SK-N-MC (cell line): ENCODE results near the gene ATG4B.

Source experiments
- DNase-seq: peaks from one replicate; pipeline ENCODE4 v3.0.0-alpha.2; 2011; ENCODE audit warnings: low read depth, low spot score
- H3K27ac ChIP-seq: fragments of 200-600 bp; sonication (generic); 2 replicates; pipeline ENCODE4 v1.5.1; 2016; ENCODE audit warnings: mixed run types
- H3K36me3 ChIP-seq: fragments of 200-600 bp; sonication (generic); 2 replicates; pipeline ENCODE4 v1.6.1; 2017; ENCODE audit warnings: antibody characterized with exemption, low read length, mixed read lengths; ENCODE audit not compliant: insufficient read depth
- H3K4me3 ChIP-seq: fragments of 200-600 bp; sonication (generic); 2 replicates; pipeline ENCODE4 v1.5.1; 2016
- H3K9ac ChIP-seq: fragments of 200-600 bp; sonication (generic); 2 replicates; pipeline ENCODE4 v1.8.0; 2017; ENCODE audit warnings: mixed run types, mixed read lengths; ENCODE audit not compliant: insufficient read length
- H3K9me3 ChIP-seq: fragments of 200-600 bp; sonication (generic); 2 replicates; pipeline ENCODE4 v1.6.1; 2017; ENCODE audit warnings: low read depth, mild to moderate bottlenecking, antibody characterized with exemption, low read length, moderate library complexity, mixed read lengths
- EZH2 ChIP-seq: fragments of 200-600 bp; sonication (generic); IDR thresholded peaks from one replicate; pipeline ENCODE4 v1.6.1; 2017; ENCODE audit warnings: antibody characterized with exemption
- FOXP2 ChIP-seq: optimal IDR thresholded peaks from 2 replicates; pipeline ENCODE3; 2011; ENCODE audit warnings: mild to moderate bottlenecking, moderate library complexity; ENCODE audit not compliant: insufficient read depth; ENCODE audit errors: extremely low read length, control extremely low read depth
- POLR2AphosphoS5 ChIP-seq: IDR thresholded peaks from 2 replicates; pipeline ENCODE4 v1.6.1; 2012; ENCODE audit warnings: mild to moderate bottlenecking, low read depth, low read length, borderline replicate concordance

Gene ATG4B

DNA sequence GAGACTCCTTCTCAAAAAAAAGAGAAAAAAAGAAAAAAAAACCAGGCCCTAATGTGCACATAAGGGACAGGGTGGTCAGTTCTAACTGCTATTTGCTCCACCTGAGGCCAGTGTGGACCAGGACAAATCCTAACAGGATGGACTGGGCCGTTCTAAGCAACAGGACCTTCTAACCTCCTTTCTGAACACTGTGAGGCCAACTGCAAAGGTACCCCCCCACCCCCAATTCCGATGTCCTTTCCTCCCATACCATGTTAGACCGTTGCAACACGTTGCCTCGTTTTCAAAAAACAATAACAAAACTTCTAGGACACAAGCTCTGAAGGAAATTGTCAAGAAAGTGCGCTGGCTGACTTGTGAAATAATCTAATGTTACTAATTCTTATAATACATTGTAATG, 1.7 kb upstream of the ATG4B start:
- TF ChIP-seq FOXP2 (no peak), EZH2 (no peak), POLR2AphosphoS5 (no peak)
- H3K9me3 ChIP-seq: no peaks in the 10 kb centered on the region
- H3K9ac ChIP-seq: peak overlapping the region; percentile 86
- H3K4me3 ChIP-seq: peak overlapping the region; percentile 94
- peaks cover 50% of the 10 kb centered on the region for H3K36me3 ChIP-seq
- peak overlapping the region; percentile 10; the same call in 1 of the 2 replicates for H3K27ac ChIP-seq
- DNase-seq: no peak

DNA sequence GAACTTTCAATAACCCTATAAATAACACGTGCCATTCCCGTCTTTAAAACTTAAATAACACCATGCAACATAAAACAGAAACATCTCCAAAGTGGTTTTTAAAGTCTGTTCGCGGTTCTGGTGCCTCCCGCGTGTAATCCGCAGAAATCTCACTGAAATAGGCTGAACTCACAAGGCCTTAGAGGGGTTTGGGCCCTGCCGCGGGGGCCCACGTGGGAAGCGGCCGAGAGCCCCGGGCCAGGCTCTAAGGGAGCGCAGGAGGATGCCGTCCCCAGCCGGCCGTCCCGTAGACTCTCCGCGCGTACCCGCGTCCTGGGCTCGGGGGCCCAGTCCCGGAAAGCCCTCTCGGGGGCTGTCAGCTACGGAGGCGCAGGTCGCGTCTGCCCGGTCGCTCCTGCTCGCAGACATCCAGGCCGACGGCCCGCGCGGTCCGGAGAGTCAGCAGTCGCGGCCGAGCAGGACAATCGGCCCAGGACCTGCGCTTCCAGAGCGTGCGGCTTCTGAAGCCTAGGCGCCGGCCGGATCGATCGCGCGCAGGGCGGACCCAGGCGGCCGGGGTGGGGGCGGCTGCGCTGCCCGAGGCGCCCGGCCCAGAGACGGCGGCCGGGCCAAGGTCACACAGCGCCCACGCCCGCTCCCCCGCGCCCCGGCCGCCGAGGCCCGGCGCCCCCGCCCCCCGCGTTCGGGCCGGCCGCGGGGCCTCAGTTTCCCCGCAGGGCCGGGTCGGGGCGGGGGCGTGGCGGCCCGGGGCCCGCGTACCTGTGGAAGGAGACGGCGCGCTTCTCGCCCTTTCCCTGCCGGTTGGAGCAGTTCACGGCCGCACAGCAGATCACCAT, 1.1 kb upstream of the ATG4B start:
- peaks cover 44% of the 10 kb centered on the region for H3K36me3 ChIP-seq

DNA sequence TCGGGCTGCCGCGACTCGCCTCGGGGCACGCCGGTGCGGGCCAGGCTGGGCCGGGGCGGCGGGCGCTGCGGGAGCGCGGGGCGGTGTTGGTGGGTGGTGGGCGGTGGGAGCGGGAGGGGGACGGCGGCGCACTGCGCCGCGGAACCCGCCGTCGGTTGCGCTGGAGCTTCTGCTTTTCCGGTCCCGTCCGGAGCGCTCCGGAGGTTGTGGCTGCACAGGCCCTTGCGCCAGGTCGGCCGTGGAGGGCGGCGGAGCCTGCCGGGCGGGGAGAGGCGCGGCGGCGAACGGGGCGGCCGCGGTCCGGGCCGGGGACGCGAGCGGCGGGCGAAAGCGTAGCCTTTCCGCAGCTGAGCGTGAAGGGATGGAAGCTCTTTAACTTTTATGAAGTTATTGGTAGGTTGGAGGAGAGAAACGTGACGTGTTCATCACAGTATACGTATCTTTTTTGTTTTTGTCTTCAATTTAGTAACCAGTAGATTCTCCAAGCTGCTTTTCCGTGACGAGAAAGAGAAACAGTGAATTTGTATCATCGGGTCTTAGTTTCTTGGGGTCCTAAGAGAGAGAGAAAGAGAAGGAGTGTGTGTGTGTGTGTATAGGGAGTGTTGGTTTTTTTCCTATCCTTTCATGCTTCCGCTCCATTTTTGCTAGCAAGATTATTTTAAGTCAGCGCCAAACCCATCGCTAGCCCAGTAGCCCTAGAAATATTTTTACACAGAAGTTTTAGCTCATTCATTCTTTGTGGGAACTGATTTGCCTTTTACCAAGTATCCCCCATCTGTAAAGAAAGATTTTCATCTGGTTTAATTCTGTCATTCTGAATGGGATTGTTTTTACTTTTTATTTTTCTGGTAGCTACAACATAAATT, 535 bp downstream of the ATG4B start:
- Histone ChIP-seq H3K9me3 (no peaks in the 10 kb centered on the region), H3K9ac (peak overlapping the region; percentile 96), H3K36me3 (peaks cover 28% of the 10 kb centered on the region), H3K27ac (peak overlapping the region; percentile 52; the same call in 1 of the 2 replicates), H3K4me3 (peak overlapping the region; percentile 96)
- TF ChIP-seq POLR2AphosphoS5: no peak
- no peak for TF ChIP-seq EZH2
- no peak for TF ChIP-seq FOXP2
- no peak for DNase-seq

More for the DNA sequence above, 1.1 kb upstream of the ATG4B start:
- H3K9me3 ChIP-seq: no peaks in the 10 kb centered on the region
- H3K27ac ChIP-seq: peak overlapping the region; percentile 10; the same call in 1 of the 2 replicates
- H3K9ac ChIP-seq: peak overlapping the region; percentile 86
- DNase-seq: no peak
- TF ChIP-seq EZH2 (no peak), POLR2AphosphoS5 (no peak), FOXP2 (no peak)
- H3K4me3 ChIP-seq: peak overlapping the region; percentile 96

DNA sequence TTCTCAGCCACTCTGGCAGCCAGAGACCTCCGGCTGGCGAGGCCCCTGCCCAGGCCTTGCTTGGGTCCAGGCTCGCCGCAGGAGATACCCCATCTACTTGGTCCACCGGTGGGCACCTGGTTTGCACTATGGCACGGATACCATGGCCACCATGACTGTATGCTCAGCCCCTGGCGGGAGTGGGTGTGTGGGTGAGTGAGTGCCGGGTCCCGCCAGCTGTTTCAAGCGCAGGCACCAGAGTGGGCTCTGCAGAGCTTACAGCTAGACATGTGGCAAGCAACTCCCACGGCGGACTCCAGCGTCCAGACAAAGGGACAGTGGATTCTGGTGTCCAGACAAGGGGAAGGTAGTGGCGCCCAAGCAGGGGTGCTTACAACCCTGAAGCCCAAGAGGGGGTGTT, 1.4 kb downstream of the ATG4B start:
- H3K9me3 ChIP-seq: no peaks in the 10 kb centered on the region
- DNase-seq: no peak
- peaks cover 19% of the 10 kb centered on the region for H3K36me3 ChIP-seq
- TF ChIP-seq POLR2AphosphoS5 (no peak), EZH2 (no peak), FOXP2 (no peak)
- no peak overlapping the region for H3K27ac ChIP-seq
- peak overlapping the region; percentile 96 for H3K4me3 ChIP-seq
- H3K9ac ChIP-seq: no peak overlapping the region

DNA sequence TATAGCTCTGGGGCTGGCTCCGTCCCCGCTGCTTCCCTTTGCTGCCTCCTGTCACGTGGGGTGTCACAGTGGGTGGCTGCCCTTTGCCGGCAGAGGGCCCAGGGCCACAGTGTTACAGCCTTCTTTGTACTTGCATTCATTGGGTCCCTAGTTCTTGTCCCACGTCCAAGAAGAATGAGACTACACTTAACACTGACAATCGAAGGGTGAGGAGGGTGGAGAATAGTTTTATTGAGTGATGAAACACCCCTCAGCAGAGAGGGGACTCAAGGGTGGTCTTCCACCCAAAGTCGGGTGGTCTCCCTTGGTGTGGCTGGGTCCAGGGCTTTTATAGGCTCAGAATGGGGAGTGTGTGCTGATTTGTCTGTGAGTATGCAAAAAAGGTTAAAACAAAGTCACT, 1.9 kb downstream of the ATG4B start:
- no peak for DNase-seq
- Histone ChIP-seq H3K9ac (no peak overlapping the region), H3K27ac (no peak overlapping the region), H3K9me3 (no peaks in the 10 kb centered on the region), H3K36me3 (peaks cover 15% of the 10 kb centered on the region), H3K4me3 (no peak overlapping the region)
- TF ChIP-seq EZH2 (no peak), POLR2AphosphoS5 (no peak), FOXP2 (no peak)

DNA sequence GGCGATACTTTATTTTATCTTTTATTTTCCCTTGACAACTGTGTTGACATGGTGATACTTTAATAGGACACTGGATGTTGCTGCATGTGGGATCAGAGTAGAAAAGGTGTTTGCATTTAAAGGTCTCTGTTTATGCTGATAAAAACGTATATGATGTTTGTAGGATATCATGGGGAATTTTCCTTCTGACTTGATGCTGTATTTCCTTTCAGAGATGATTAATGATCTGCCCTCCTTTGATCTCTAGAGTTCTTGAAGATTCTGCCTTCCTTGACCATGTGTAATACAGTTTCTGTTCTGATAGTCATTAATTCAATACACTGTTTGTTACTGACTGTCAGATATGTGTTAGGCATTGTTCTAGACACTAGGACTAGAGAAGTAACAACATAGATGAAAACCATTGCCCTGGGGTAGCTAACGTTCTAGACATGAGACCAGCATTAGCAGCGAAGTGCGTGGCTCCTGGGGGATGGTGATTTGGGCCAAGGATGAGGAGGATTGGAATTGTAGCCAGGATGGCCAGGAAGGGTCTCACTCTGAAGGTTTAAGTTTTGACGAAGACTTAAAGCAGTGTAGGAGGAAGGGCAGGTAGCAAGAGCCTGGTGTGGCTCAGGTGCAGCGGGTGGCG, 2.8 kb downstream of the ATG4B start:
- no peak overlapping the region for H3K27ac ChIP-seq
- no peaks in the 10 kb centered on the region for H3K9me3 ChIP-seq
- no peak for DNase-seq
- H3K36me3 ChIP-seq: peaks cover 10% of the 10 kb centered on the region
- no peak for TF ChIP-seq POLR2AphosphoS5
- no peak for TF ChIP-seq FOXP2
- TF ChIP-seq EZH2: no peak
- no peak overlapping the region for H3K4me3 ChIP-seq
- H3K9ac ChIP-seq: no peak overlapping the region

DNA sequence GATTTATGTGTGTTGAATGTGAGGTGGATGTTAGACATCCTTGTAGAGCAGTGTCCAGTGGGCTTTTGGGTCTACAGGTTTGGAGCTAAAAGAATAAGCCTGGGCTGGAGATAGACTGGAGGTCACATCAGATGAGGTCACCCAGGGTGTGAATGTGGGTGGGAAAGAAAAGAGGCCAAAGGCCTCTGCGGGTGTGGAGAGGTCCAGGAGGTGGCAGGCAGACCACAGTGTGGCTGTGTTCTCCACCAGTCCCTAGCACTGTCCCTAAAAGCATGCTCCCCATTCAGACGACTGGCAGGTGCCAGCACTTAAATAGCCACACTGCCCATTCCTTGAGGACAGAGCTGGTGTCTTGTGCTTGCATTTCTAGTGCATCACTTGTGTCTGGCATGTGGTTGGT, 4.1 kb downstream of the ATG4B start:
- TF ChIP-seq POLR2AphosphoS5 (no peak), FOXP2 (no peak), EZH2 (no peak)
- Histone ChIP-seq H3K27ac (peak overlapping the region; percentile 78; the same call in 1 of the 2 replicates), H3K9me3 (no peaks in the 10 kb centered on the region), H3K9ac (no peak overlapping the region), H3K36me3 (peaks cover 10% of the 10 kb centered on the region), H3K4me3 (no peak overlapping the region)
- DNase-seq: no peak
